HepG2 (cell line): ENCODE measurements around the gene S100A16. TPM values are rescaled to one million over a fixed set of nuclear protein-coding genes. Genes with fewer than 3 reads are reported as not detected.
A peak's percentile ranks its signal among the peaks of the same experiment; 100 is the strongest.

Source experiments
- CC2D1A ChIP-seq: sonication (generic); formaldehyde crosslinking; IDR thresholded peaks from 2 replicates; pipeline ENCODE4 v1.8.1; 2023; ENCODE audit warnings: mild to moderate bottlenecking, missing genetic modification reagents
- HNF4G ChIP-seq, 2 experiments: sonication (generic) in 1 of 2; formaldehyde crosslinking in 1 of 2; IDR thresholded peaks; 2 replicates each; pipeline versions ENCODE4 v1.4.0 to v1.6.1; 2011 to 2020; ENCODE audit warnings: borderline replicate concordance in 2 of 2, low read depth in 2 of 2, mild to moderate bottlenecking in 2 of 2, low read length in 1 of 2, missing genetic modification reagents in 1 of 2, moderate library complexity in 1 of 2
- HNRNPL ChIP-seq: fragments of 200-400 bp; formaldehyde crosslinking; IDR thresholded peaks from 2 replicates; pipeline ENCODE4 v1.6.1; 2017; ENCODE audit warnings: mild to moderate bottlenecking, low read depth, low read length
- HNRNPLL ChIP-seq: fragments of 200-400 bp; formaldehyde crosslinking; IDR thresholded peaks from 2 replicates; pipeline ENCODE4 v1.6.1; 2017; ENCODE audit warnings: mild to moderate bottlenecking, low read depth, low read length; ENCODE audit not compliant: poor library complexity, severe bottlenecking
- NFIB ChIP-seq: sonication (generic); formaldehyde crosslinking; IDR thresholded peaks from 2 replicates; pipeline ENCODE4 v1.9.0; 2021; ENCODE audit warnings: missing genetic modification reagents, mild to moderate bottlenecking, borderline replicate concordance
- PITX1 ChIP-seq: sonication (generic); formaldehyde crosslinking; IDR thresholded peaks from 2 replicates; pipeline ENCODE4 v1.5.1; 2020; ENCODE audit warnings: mild to moderate bottlenecking, missing genetic modification reagents
- STAT5B ChIP-seq: sonication (generic); formaldehyde crosslinking; IDR thresholded peaks from 2 replicates; pipeline ENCODE4 v1.4.0; 2020; ENCODE audit warnings: missing genetic modification reagents
- ZBTB40 ChIP-seq, 2 experiments: fragments of 450-650 bp in 1 of 2; sonication (generic) in 1 of 2; formaldehyde crosslinking in 1 of 2; IDR thresholded peaks; 2 replicates each; pipeline versions ENCODE4 v1.6.1 to v1.8.0; 2016 to 2022; ENCODE audit warnings: antibody characterized with exemption in 1 of 2, mild to moderate bottlenecking in 1 of 2, missing genetic modification reagents in 1 of 2
- ZNF12 ChIP-seq: sonication (generic); formaldehyde crosslinking; IDR thresholded peaks from 2 replicates; pipeline ENCODE4 v1.5.0; 2020; ENCODE audit warnings: missing genetic modification reagents
- ZNF124 ChIP-seq: sonication (generic); formaldehyde crosslinking; IDR thresholded peaks from 2 replicates; pipeline ENCODE4 v1.4.0; 2020; ENCODE audit warnings: missing genetic modification reagents
- ZNF337 ChIP-seq: sonication (generic); formaldehyde crosslinking; IDR thresholded peaks from 2 replicates; pipeline ENCODE4 v1.5.1; 2020; ENCODE audit warnings: missing genetic modification reagents, low read depth, mild to moderate bottlenecking, borderline replicate concordance
- polyA plus RNA-seq, 8 experiments: library from polyadenylated mRNA; depleted of rRNA in 3 of 8; stranded (reverse) in 7 of 8; unstranded in 1 of 8; fragments of >200 nt; fragmentation: Illumina TruSeq in 4 of 8; extraction: Trizol in 4 of 8; gene quantifications; 2 replicates each; pipeline versions ENCODE4 v1.2.1 to v1.2.3, GENCODE V29; 2011 to 2016; ENCODE audit warnings: low read depth in 4 of 8, missing spikeins in 1 of 8, mixed read lengths in 1 of 8; ENCODE audit not compliant: insufficient read depth in 1 of 8
- total RNA-seq, 5 experiments: library from RNA; depleted of rRNA; stranded (reverse); fragments of >200 nt; fragmentation: Illumina TruSeq; extraction: Trizol; gene quantifications; 2 replicates each; pipeline ENCODE4 v1.2.3, GENCODE V29; 2016; ENCODE audit warnings: low read depth in 1 of 5
- TF ChIP-seq, protein P1 (sequence below): sonication (generic); formaldehyde crosslinking; IDR thresholded peaks from 2 replicates; pipeline ENCODE4 v1.4.0; 2020; ENCODE audit warnings: missing genetic modification reagents
- TF ChIP-seq, protein P2 (sequence below): sonication (generic); formaldehyde crosslinking; IDR thresholded peaks from 2 replicates; pipeline ENCODE4 v1.9.0; 2022; ENCODE audit warnings: missing genetic modification reagents, mild to moderate bottlenecking, borderline replicate concordance

The S100A16 gene
- total and polyA plus RNA-seq, 2 of the 13 experiments (the other 11 are each of a cell fraction or from before 2014, with no cell fraction given) = 46.0 to 195 TPM

DNA sequence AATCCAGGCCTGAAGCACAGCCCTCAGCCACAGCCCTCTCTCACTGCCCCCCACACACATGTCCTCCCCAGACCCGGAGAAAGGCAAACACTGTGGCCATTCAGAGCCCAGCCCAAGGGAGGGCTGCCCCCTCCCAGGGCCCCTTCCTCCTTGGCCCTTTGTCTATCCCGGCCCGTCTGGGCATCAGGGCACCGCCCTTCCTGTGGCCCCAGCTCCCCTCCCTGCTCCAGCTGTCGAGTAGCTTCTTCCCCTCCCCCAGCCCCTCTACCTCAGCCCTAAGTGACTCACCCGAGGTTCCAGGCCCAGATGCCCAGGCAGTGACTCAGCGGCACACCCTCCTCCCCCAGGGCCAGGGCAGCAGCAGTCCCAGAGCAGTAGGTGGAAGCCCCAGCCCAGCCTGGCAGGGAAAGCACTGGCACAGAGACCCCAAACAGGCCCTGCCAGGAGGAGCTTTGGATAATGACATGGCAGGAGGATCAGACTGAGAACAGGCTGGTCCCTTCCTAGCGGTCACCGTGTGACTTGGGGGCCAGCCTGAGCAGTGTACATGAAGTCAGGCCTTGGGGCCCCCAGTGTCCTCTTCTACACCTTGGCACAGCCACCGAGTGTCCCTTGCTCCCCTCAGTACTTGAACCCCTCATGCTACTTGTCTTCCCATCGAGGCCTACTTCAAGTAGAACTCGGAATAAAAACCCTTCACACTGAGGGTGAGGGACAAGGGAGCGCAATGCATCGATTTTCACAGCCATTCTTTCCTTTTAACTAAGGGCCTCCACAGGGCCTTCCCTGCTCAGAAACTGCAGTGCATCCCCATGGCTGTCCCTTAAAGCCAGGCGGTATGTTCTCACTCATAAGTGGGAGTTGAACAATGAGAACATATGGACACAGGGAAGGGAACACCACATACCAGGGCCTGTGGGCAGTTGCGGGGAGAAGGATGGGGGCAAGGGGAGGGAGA is 46.2 kb downstream of the S100A16 start (continued):
- no peak for TF ChIP-seq ZBTB40 (IDR thresholded peaks at IDR 0.05)
- TF ChIP-seq ZBTB40 (CRISPR knock-in tag; IDR thresholded peaks at IDR 0.05) = no peak
- TF ChIP-seq ZNF12 (CRISPR knock-in tag) = no peak
- TF ChIP-seq ZNF124 (CRISPR knock-in tag) = no peak
- TF ChIP-seq STAT5B = no peak
- TF ChIP-seq, protein P1, sequence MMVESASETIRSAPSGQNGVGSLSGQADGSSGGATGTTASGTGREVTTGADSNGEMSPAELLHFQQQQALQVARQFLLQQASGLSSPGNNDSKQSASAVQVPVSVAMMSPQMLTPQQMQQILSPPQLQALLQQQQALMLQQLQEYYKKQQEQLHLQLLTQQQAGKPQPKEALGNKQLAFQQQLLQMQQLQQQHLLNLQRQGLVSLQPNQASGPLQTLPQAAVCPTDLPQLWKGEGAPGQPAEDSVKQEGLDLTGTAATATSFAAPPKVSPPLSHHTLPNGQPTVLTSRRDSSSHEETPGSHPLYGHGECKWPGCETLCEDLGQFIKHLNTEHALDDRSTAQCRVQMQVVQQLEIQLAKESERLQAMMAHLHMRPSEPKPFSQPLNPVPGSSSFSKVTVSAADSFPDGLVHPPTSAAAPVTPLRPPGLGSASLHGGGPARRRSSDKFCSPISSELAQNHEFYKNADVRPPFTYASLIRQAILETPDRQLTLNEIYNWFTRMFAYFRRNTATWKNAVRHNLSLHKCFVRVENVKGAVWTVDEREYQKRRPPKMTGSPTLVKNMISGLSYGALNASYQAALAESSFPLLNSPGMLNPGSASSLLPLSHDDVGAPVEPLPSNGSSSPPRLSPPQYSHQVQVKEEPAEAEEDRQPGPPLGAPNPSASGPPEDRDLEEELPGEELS (CRISPR knock-in tag) = 0 out of 2 replicates have a peak, but pooled peaks have one; percentile 42
- peak; percentile 99 for TF ChIP-seq HNRNPL
- TF ChIP-seq CC2D1A (CRISPR knock-in tag) = no peak
- TF ChIP-seq, protein P2, sequence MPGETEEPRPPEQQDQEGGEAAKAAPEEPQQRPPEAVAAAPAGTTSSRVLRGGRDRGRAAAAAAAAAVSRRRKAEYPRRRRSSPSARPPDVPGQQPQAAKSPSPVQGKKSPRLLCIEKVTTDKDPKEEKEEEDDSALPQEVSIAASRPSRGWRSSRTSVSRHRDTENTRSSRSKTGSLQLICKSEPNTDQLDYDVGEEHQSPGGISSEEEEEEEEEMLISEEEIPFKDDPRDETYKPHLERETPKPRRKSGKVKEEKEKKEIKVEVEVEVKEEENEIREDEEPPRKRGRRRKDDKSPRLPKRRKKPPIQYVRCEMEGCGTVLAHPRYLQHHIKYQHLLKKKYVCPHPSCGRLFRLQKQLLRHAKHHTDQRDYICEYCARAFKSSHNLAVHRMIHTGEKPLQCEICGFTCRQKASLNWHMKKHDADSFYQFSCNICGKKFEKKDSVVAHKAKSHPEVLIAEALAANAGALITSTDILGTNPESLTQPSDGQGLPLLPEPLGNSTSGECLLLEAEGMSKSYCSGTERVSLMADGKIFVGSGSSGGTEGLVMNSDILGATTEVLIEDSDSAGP = peak; percentile 56; the same call in 1 of the 2 replicates
- no peak for TF ChIP-seq NFIB
- TF ChIP-seq HNRNPLL = peak; percentile 21
- TF ChIP-seq PITX1 (CRISPR knock-in tag) = no peak
- no peak for TF ChIP-seq HNF4G (IDR thresholded peaks at IDR 0.05; ENCODE audit: borderline replicate concordance, low read depth, low read length)
- TF ChIP-seq HNF4G (CRISPR knock-in tag; IDR thresholded peaks at IDR 0.05; ENCODE audit: borderline replicate concordance, low read depth) = no peak
- no peak for TF ChIP-seq ZNF337
